Activated gamma-delta T cell treated with anti-CD3 and anti-CD28 coated beads, Interleukin-2, amount 50 U/mL, for 16 hours (primary cell): ENCODE measurements around the gene DENND1C.
A peak's percentile ranks its signal among the peaks of the same experiment; 100 is the strongest.

Experiments
- DNase-seq: peaks from one replicate; pipeline ENCODE4 v3.0.0-alpha.2; 2020; ENCODE audit warnings: low read depth

Gene DENND1C

GRCh38 chr19:6478815-6479214 lies 2.8 kb downstream of the DENND1C start:
- DNase-seq: no peak

- no peak for DNase-seq
Measured at GRCh38 chr19:6476896-6477431, 4.6 kb downstream of the DENND1C start.

GRCh38 chr19:6476155-6476895 lies 5.3 kb downstream of the DENND1C start:
- peak; percentile 36 for DNase-seq

- no peak for DNase-seq
Measured at GRCh38 chr19:6475321-6476108, 6.1 kb downstream of the DENND1C start.

GRCh38 chr19:6473647-6474046 lies 7.9 kb downstream of the DENND1C start:
- no peak for DNase-seq

- no peak for DNase-seq
Measured at GRCh38 chr19:6472713-6473112, 8.9 kb downstream of the DENND1C start.

GRCh38 chr19:6471076-6471475 lies 10.5 kb downstream of the DENND1C start:
- no peak for DNase-seq

GRCh38 chr19:6470173-6470572 lies 11.4 kb downstream of the DENND1C start:
- DNase-seq: no peak

GRCh38 chr19:6467384-6467783 lies 14.2 kb downstream of the DENND1C start:
- no peak for DNase-seq

- DNase-seq: no peak
Measured at GRCh38 chr19:6466526-6467248, 14.9 kb downstream of the DENND1C start.

GRCh38 chr19:6465663-6466062 lies 15.9 kb downstream of the DENND1C start:
- DNase-seq: no peak

- DNase-seq: no peak
Measured at GRCh38 chr19:6465006-6465405, 16.6 kb downstream of the DENND1C start.

- no peak for DNase-seq
Measured at GRCh38 chr19:6464070-6464873, 17.3 kb downstream of the DENND1C start, which contains the start of gene CRB3. TSS of gene CRB3 (plus strand) at chr19:6464271. CDS start at chr19:6464702, 431 bp downstream.

- peak; percentile 91 for DNase-seq
Measured at GRCh38 chr19:6460099-6460884, 21.3 kb downstream of the DENND1C start.

- DNase-seq: no peak
Measured at GRCh38 chr19:6459262-6460098, 22.1 kb downstream of the DENND1C start, which contains the start of gene SLC25A23. TSS of gene SLC25A23 (minus strand) at chr19:6459792. CDS start at chr19:6459628, 164 bp downstream.

- DNase-seq: no peak
Measured at GRCh38 chr19:6458695-6459261, 22.8 kb downstream of the DENND1C start.

- no peak for DNase-seq
Measured at GRCh38 chr19:6457958-6458694, 23.5 kb downstream of the DENND1C start.

GRCh38 chr19:6455924-6456323 lies 25.7 kb downstream of the DENND1C start:
- DNase-seq: no peak
